Smooth muscle cell (in vitro differentiated cells): ENCODE data around the gene CHGA. TPM values are rescaled to one million over a fixed set of nuclear protein-coding genes. Genes with fewer than 3 reads are reported as not detected.

Source experiments
- DNase-seq: peaks from one replicate; lab custom pipeline; 2025; ENCODE audit not compliant: unreplicated experiment; lab: John Stamatoyannopoulos, UW
- H2AFZ ChIP-seq: fragments of 200-600 bp; sonication (generic); 2 replicates; pipeline ENCODE4 v1.6.0; 2016; ENCODE audit warnings: antibody characterized with exemption, low read depth, mild to moderate bottlenecking
- H3F3A ChIP-seq: fragments of 200-600 bp; sonication (generic); 2 replicates; pipeline ENCODE4 v1.6.0; 2017; ENCODE audit warnings: antibody characterized with exemption, low read depth
- H3K27ac ChIP-seq: fragments of 200-600 bp; sonication (generic); 2 replicates; pipeline ENCODE4 v1.5.1; 2016; ENCODE audit warnings: low read depth, mild to moderate bottlenecking
- H3K27me3 ChIP-seq: fragments of 200-600 bp; sonication (generic); 2 replicates; pipeline ENCODE4 v1.6.1; 2016; ENCODE audit warnings: low read depth, mild to moderate bottlenecking
- H3K36me3 ChIP-seq: fragments of 200-600 bp; sonication (generic); 2 replicates; pipeline ENCODE4 v1.5.1; 2016; ENCODE audit warnings: low read depth
- H3K4me1 ChIP-seq: fragments of 200-600 bp; sonication (generic); 2 replicates; pipeline ENCODE4 v1.5.1; 2016; ENCODE audit warnings: low read depth
- H3K4me2 ChIP-seq: fragments of 200-600 bp; sonication (generic); 2 replicates; pipeline ENCODE4 v1.6.0; 2016; ENCODE audit warnings: mild to moderate bottlenecking
- H3K4me3 ChIP-seq: fragments of 200-600 bp; sonication (generic); 2 replicates; pipeline ENCODE4 v1.5.1; 2016; ENCODE audit warnings: mild to moderate bottlenecking
- H3K79me2 ChIP-seq: fragments of 200-600 bp; sonication (generic); 2 replicates; pipeline ENCODE4 v1.6.0; 2016; ENCODE audit warnings: low read depth, mild to moderate bottlenecking
- H3K9ac ChIP-seq: fragments of 200-600 bp; sonication (generic); 2 replicates; pipeline ENCODE4 v1.6.0; 2016; ENCODE audit warnings: low read depth
- H3K9me3 ChIP-seq: fragments of 200-600 bp; sonication (generic); replicated peaks from 2 replicates; pipeline ENCODE4 v1.5.1; 2016; ENCODE audit warnings: low read depth
- H4K20me1 ChIP-seq: fragments of 200-600 bp; sonication (generic); 2 replicates; pipeline ENCODE4 v1.6.0; 2016; ENCODE audit warnings: low read depth
- WGBS: methylation state at CpG from one replicate; pipeline ENCODE4 v1.1.7; 2016; ENCODE audit warnings: low lambda C conversion rate; 5-methylcytosine and 5-hydroxymethylcytosine counted together
- polyA plus RNA-seq: library from polyadenylated mRNA; unstranded; fragments of >200 nt; fragmentation: Nextera tagmentation; extraction: Ambion mirVana; gene quantifications from 2 replicates; pipeline ENCODE4 v1.2.1, GENCODE V29; 2016
- total RNA-seq: library from RNA; depleted of rRNA; stranded (reverse); fragments of >200 nt; gene quantifications from 2 replicates; pipeline ENCODE4 v1.2.3, GENCODE V29; 2014
- TF ChIP-seq, protein P1 (sequence below): fragments of 200-600 bp; sonication (generic); IDR thresholded peaks from 2 replicates; pipeline ENCODE4 v1.5.1; 2017; ENCODE audit warnings: borderline replicate concordance, mild to moderate bottlenecking, antibody characterized with exemption; ENCODE audit not compliant: insufficient read depth, poor library complexity, severe bottlenecking

CHGA gene
- total and polyA plus RNA-seq, 2 experiments from 2014 or later, result not detected

DNA sequence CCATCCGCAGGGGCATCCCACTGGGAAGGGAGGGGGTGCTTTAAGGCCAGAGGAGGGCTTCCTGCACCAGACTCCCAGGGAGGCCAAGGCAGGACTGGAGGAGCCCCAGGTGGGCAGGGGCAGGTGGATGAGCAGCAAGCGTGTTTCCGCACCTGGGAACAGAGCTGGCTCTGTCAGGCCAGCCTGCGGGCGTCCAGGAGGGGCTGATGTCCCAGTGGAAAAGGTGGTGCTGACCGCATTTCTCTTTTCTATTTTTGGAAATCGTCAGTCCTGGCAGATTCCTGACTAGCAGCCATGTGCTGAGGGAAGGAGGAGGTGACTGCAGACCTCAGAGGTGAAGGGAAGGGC is 27.2 kb downstream of the CHGA start:
- Histone ChIP-seq H3K4me3 (no peak overlapping the region), H3K4me2 (no peak overlapping the region), H3F3A (no peaks in the 10 kb centered on the region), H3K27me3 (no peaks in the 10 kb centered on the region), H2AFZ (no peak overlapping the region), H3K9me3 (no peaks in the 10 kb centered on the region), H3K4me1 (no peaks in the 10 kb centered on the region), H4K20me1 (no peaks in the 10 kb centered on the region), H3K36me3 (no peaks in the 10 kb centered on the region), H3K79me2 (no peaks in the 10 kb centered on the region), H3K9ac (no peak overlapping the region), H3K27ac (no peak overlapping the region)
- no peak for DNase-seq
- TF ChIP-seq, protein P1, sequence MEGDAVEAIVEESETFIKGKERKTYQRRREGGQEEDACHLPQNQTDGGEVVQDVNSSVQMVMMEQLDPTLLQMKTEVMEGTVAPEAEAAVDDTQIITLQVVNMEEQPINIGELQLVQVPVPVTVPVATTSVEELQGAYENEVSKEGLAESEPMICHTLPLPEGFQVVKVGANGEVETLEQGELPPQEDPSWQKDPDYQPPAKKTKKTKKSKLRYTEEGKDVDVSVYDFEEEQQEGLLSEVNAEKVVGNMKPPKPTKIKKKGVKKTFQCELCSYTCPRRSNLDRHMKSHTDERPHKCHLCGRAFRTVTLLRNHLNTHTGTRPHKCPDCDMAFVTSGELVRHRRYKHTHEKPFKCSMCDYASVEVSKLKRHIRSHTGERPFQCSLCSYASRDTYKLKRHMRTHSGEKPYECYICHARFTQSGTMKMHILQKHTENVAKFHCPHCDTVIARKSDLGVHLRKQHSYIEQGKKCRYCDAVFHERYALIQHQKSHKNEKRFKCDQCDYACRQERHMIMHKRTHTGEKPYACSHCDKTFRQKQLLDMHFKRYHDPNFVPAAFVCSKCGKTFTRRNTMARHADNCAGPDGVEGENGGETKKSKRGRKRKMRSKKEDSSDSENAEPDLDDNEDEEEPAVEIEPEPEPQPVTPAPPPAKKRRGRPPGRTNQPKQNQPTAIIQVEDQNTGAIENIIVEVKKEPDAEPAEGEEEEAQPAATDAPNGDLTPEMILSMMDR, result no peak
- whole genome bisulfite sequencing, result 93% methylated on average over 7 of the region's 7 CpGs

DNA sequence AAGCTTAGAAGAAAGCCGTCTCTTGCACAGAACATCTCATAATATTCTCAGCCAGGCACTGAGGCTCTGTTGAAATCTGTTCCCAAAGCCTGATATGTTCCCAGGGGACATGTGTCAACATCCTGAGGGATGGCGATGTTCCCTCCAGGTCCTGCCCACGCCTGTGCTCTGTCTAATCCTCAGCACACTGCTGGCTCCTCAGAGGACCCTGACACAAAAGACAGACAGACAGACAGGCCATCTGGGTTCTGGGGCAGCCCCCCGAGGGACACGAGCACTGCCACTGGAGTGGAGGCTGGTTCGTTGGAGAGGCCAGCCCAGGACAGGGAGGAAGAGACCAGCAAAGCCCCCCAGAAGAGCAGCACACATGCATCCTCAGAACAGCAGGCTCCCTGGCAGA is 27.8 kb downstream of the CHGA start:
- DNase-seq, result no peak
- H3K27ac ChIP-seq, result no peak overlapping the region
- H2AFZ ChIP-seq, result no peak overlapping the region
- H3K4me3 ChIP-seq, result no peak overlapping the region
- no peaks in the 10 kb centered on the region for H3K4me1 ChIP-seq
- WGBS, result 91% methylated on average over 6 of the region's 6 CpGs
- no peak overlapping the region for H3K9ac ChIP-seq
- no peaks in the 10 kb centered on the region for H3K27me3 ChIP-seq
- H3F3A ChIP-seq, result no peaks in the 10 kb centered on the region
- TF ChIP-seq, protein P1, result no peak
- H3K79me2 ChIP-seq, result no peaks in the 10 kb centered on the region
- H3K36me3 ChIP-seq, result no peaks in the 10 kb centered on the region
- no peak overlapping the region for H3K4me2 ChIP-seq
- no peaks in the 10 kb centered on the region for H3K9me3 ChIP-seq
- H4K20me1 ChIP-seq, result no peaks in the 10 kb centered on the region

- Histone ChIP-seq H3K9me3 (no peaks in the 10 kb centered on the region), H3K79me2 (no peaks in the 10 kb centered on the region), H4K20me1 (no peaks in the 10 kb centered on the region), H3K36me3 (no peaks in the 10 kb centered on the region), H2AFZ (no peak overlapping the region), H3K27ac (no peak overlapping the region), H3K4me2 (no peak overlapping the region), H3K27me3 (no peaks in the 10 kb centered on the region), H3K9ac (no peak overlapping the region), H3K4me3 (no peak overlapping the region), H3K4me1 (no peaks in the 10 kb centered on the region), H3F3A (no peaks in the 10 kb centered on the region)
- TF ChIP-seq, protein P1, result no peak
- DNase-seq, result no peak
- 94% methylated on average over 7 of the region's 7 CpGs for WGBS
These were observed 28.3 kb downstream of the CHGA start for GRCh38 chr14:92951261-92951660.

DNA sequence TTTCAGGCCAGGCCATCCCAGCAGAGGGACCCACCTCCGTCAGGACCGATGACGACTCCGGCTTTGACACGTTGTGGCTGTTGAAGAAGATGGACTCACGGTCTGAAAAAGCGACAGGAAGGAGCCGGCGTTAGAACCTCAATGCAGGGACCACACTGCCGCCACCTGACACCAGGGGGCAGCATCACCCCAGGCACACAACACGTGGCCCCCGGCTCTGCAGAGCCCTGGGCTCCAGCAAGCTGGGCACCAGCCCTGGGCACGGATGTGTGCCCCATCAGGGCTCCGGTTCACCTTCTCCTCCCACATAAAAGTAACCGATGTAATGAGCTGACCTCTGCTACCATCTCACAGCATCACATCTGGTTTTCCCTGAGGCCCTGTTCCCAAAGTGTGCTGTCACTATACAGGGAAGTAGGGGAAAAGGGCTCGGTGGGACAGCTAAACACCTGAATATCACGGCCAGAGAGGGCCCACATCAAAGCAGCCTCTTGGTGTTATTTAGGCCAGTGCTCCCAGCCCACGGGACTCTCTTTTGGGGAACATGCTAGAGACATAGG is 29.0 kb downstream of the CHGA start:
- Histone ChIP-seq H3K9me3 (no peaks in the 10 kb centered on the region), H3K36me3 (no peaks in the 10 kb centered on the region), H3K79me2 (no peaks in the 10 kb centered on the region), H4K20me1 (no peaks in the 10 kb centered on the region), H2AFZ (no peak overlapping the region), H3K9ac (no peak overlapping the region), H3K4me2 (no peak overlapping the region), H3K27ac (no peak overlapping the region), H3F3A (no peaks in the 10 kb centered on the region), H3K4me3 (no peak overlapping the region), H3K4me1 (no peaks in the 10 kb centered on the region), H3K27me3 (no peaks in the 10 kb centered on the region)
- TF ChIP-seq, protein P1, result peak; percentile 93
- peak; percentile 57 for DNase-seq
- whole genome bisulfite sequencing, result 40% methylated on average over 18 of the region's 18 CpGs
